Nucleus accumbens (tissue), 56 donors: ENCODE data around the gene FAM168B.
"Not testable (repeated sequence)": the region's sequence is repeated elsewhere in the genome, so short reads cannot be mapped to it uniquely, and the experiment has no call there.

Experiments
- DNase-seq, 56 donors: peaks; one replicate each; lab custom pipeline; 2025; lab: John Stamatoyannopoulos, UW

Gene FAM168B

DNA sequence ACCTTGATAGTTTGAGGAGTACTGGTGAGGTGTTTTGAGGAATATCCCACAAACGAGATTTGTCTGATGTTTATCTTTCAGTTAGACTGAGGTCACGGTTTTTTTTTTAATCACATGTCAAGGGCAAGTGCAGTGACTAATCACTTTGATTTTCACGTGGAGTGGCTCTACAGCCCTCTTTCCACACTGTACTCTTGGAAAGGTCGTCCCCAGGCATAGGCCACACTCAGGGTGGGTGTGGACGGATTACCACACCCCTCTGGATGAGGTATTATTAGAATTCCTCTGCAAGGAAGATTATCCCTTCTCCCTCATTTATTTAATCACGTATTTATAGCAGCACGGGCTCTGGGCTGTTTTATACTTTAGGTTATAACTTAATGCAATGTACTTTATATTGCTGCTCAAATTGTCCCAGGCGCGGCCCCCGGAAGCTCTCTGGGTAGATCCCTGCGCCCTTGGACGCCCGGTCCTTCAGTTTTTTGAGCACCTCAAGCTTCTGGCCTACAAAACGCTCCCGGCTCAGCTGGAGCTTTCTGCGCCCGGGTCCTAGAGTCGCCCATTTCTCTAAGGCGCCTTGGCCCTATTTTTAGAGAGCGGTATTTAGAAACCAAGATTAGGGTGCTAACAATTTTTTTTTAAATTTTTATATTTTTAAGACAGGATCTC is 11.4 kb upstream of the FAM168B start:
- peak in 26 of 56 donors; percentile 51 to 93 (median 85) for DNase-seq

GRCh38 chr2:131103165-131103564 is 9.9 kb upstream of the FAM168B start:
- no peak for DNase-seq

DNA sequence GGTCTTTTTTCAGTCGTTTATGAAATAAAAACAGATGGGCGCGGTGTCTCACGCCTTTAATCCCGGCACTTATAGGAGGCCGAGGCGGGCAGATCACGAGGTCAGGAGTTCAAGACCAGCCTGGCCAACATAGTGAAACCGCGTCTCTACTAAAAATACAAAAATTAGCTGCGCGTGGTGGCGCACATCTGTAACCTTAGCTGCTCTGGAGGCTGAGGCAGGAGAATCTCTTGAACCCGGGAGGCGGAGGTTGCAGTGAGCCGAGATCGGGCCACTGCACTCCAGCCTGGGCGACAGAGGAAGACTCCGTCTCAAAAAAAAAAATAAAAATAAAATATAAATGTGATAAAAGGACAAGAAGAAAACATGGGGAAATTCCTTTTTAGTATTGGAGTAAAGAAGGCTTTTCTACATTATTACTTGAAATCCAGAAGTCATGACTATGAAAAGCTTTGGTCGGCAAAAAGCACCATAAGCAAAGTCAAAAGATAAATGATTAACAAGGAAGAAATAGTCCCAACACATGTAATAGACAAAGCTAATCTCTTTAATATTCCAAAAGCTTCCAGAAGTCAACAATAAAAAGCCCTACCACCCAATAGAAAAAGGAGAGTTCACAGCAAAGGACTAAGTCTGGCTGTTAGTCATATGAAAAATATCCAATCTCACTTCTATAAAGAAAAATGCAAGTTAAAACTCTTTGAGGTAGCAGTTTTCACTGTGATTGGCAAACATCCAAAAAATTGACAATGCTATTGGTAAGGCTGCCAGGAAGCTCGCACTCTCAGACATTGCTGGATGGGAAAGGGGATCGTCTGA is 1.4 kb upstream of the FAM168B start:
- DNase-seq: no peak

DNA sequence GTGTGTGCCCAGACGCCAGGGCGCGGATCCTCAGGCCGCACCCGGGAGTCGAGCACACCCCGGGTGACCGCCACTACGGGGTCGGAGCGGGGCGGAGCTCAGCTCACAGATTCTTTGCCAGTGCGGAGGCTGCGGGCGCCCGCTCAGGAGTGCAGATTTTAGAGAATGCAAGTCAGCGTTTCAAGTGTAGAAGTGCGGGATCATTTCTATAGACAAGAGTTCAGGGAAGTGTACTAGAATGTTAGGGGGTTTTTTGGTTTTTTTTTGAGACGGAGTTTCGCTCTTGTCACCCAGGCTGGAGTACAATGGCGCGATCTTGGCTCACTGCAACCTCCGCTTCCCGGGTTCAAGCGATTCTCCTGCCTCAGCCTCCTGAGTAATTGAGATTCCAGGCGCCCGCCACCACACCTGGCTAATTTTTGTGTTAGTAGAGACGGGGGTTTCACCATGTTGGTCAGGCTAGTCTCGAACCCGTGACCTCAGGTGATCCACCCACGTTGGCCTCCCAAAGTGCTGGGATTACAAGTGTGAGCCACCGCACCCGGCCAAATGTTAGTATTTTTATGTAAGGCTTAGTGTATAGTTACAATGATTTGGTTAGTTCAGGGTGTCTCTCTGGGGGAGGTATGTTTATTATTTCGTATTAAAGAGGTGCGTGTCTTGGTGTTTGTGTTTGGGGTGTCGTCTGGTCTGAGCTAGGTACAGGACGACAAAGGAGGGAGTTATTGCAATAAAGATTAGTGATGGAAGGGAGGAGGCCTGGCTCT is 619 bp upstream of the FAM168B start:
- peak in 24 of 56 donors; percentile 8 to 91 (median 76) for DNase-seq

- peak in 3 of 56 donors; percentile 34 to 55 (median 43) for DNase-seq
These were observed 728 bp downstream of the FAM168B start for GRCh38 chr2:131092458-131093005.

DNA sequence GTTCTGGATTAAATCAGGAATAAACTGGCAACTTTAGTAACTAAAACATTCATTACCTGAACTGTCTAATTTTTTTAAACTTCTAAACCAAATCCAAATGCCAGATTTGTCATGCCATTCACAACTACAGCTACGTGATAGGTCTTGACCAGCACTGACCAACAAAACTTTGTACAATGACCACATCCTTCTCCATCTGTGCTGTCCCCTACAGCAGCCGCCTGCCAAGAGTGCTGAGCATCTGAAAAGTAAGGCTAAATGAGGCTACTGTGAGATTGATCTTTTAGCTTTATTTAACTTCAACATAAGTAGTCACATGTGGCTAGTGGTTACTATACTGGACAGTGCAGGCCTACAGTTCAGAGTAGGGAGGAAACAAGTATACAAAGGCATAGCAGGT is 7.6 kb downstream of the FAM168B start:
- DNase-seq: no peak

DNA sequence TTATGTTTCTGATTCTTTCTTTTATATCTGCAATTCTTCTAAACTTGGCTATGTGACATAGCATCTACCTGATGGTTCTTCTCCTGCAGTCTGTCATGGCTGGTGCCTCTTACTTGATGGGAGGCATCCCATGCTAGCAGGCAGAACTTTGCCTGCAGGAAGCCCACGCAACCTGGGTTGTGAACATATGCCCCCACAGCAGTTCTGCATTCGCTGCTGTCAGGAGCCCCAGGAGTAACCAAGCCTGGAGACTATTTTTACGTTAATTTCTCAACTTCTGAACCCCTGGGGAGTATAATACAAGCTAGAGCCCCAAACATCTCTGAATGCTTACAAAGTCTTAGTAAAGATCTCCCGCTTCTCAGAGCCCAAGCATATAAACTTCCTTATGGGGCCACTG is 12.1 kb downstream of the FAM168B start:
- DNase-seq: peak in 4 of 56 donors; percentile 9 to 39 (median 22)

DNA sequence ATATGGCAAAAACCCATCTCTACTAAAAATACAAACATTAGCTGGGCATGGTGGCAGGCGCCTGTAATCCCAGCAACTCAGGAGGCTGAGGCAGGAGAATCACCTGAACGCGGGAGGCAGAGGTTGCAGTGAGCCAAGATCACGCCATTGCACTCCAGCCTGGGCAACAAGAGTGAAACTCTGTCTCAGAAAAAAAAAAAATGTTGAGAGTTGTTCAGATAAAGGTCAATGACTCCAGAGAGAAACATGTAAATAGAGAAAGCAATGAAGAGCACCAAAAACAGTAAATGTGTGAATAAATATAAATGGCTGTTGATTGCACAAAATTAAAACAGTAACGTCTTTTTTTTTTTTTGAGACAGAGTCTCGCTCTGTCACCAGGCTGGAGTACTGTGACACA is 13.3 kb downstream of the FAM168B start:
- DNase-seq: not testable (repeated sequence)

DNA sequence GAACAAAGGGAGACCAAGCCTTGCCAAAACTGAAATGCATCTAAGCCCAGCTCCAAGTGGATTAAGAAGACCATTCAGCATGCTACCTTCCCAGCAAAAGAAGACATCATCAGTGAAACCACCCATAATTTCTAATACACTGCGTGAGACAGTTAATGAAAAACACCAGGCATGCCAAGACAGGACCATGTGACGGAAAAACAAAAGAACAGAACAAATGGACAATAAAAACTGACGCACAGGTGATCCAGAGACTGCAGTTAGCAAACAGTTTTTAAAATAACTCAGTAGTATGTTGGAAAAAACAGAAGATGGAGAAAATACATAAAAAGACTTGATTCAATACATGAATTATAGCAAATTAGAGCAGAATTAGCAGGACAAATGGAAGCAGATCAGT is 15.3 kb downstream of the FAM168B start:
- no peak for DNase-seq

DNA sequence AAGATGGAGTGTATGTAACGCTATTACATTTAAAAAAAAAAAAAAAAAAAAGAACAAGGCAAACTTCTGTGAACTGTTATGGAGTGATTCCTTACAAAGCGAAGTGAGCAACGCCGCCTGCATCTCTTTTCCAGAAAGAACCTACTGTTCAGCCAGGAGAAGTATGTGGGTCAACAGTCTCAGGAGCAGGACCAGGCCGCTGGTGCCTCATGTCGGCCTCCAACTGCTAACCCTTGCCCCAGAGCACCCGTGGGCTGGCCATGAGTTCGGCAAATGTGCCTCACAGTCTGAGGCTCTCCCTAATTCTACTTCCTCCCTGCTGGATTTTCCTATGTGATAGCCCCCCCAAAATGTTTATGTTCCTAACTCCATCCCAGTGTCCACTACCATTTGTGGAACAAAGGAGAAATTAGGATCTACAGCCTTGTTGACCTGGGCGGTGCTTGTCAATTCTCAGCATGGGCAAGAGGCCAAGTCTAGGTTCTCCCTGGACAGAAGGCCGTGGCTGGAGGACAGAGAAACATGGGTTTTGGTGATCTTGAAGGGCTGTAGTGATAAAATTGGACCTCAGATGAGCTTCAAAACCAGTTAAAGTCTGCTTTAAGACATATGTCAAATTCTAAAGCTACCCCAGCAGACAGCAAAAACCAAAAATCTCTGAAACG is 15.9 kb downstream of the FAM168B start:
- DNase-seq: peak in 1 of 56 donors; percentile 8

DNA sequence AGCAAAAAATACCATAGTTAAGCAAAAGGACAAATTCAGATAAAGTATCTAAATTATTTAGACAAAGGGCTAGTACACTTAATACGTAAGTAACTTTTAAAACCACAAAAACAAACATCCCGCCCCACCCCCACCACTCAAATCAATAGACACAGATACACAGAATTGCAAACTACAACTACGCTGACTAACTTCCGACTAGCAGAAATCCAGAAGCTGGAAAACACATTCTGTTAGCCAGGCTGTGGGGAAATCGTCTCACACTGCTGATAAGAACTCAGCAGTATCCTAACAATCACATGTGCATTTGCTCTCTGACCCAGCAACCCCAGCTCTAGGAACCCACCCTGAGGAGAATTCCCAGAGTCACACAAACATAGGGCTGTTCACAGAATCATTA is 16.6 kb downstream of the FAM168B start:
- no peak for DNase-seq

- DNase-seq: not testable (repeated sequence)
These were observed 17.7 kb downstream of the FAM168B start for GRCh38 chr2:131075578-131075977.

DNA sequence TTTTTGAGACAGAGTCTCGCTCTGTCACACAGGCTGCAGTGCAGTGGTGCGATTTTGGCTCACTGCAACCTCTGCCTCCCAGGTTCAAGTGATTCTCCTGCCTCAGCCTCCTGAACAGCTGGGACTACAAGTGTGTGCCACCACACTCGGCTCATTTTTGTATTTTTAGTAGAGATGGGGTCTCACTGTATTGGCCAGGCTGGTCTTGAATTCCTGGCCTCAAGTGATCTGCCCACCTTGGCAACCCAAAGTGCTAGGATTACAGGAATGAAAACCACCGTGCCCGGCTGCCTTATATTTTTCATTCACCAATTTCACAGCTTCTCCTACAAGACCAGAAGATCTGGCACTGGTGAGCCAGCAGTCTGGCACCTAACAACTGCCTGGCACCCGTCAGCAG is 25.1 kb downstream of the FAM168B start:
- DNase-seq: not testable (repeated sequence)

GRCh38 chr2:131067465-131068125 is 25.7 kb downstream of the FAM168B start:
- peak in 1 of 56 donors; percentile 28 for DNase-seq

DNA sequence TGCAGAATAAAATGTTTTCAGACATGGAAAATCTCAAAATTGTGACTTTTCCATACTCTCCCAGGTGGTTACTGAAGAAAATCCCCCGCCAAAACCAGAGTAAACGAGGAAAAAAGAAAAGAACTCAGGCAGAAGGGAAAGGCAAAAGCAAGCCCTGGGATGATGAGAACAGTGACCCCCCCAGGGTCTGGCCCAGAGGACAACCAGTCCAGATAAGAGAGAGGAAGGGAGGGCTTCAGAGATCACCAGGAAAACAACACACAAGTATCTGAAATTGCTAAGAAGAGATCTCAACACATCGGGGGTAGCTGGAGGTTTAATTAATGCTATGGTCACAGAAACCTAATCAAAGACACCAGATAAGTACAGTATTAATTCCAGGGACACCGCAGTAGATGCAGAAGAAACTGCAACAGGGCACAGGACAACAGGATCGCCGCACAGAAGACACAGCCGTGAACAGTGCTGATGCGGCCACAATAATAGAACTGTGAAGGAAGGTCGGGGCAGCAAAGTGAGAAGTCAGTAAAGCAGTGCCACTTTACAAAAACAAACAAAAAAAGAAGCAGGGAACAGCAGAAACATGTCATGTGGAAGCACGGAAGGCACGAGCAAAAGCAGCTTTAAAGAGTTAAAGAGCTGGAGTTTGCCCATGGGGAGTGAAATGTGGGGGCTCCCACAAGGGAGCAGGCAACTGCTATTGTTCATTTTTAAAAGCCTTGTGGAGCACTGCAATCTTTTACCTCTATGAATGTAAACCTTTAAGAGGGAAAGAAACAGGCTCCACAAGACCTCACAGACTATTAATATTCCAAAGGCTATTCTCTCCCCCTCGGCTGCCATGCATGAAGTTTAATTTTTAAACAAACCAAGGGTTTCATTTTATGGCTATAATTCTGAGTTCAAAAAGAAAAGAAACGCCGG is 28.4 kb downstream of the FAM168B start:
- no peak for DNase-seq

DNA sequence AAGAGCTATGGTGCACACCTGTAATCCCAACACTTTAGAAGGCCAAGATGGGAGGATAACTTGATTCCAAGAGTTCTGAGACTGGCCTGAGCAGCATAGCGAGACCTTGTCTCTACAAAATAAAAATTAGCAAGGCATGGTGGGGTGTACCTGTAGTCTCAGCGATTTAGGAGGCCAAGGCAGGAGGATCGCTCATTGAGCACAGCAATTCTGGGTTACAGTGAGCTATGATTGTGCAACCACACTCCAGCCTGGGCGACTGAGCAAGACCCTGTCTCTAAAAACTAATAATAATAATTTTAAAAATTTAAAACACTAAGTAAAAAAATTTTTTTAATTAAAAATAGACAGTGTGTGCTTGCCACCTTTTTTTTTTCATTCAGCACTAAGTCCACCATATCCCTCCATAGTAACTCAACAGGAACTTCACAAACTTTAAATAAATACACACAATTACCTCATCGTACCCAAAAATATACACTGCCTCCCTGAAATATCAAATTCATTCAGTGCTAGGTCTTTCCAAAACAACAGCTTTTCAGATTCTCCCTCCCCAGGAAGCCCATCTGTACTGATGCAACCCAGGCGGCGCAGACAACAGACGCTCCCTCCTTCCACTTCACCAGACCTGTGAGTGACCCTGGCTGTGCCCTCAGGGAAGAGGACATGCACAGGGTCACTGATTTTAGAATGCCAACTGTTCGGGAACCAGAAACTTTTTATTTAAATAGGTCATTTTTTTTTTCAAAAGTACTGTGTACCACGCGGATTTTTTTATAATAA is 29.6 kb downstream of the FAM168B start:
- DNase-seq: no peak

DNA sequence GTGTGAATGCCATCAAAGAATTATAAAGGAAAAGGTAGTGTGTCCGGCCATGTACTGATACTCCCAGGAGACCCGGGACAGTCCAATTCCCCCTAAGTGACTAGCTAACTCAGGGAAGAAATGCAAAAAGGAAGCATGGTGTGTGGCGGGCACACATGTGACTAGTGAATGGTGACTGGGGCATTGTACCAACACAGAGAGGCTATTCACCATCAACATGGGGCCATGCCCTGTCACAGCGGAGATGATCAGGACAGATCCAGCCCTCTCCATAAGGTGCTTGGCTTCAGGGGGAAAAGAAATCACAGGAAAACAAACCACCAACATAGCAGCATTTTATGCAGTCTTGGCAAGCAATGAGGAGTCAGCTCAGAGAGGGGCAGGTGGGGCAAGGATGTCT is 34.3 kb downstream of the FAM168B start:
- peak in 46 of 56 donors; percentile 37 to 84 (median 70) for DNase-seq
